HCT116 (cell line): ENCODE results near the gene TFF2. TPM values are rescaled to one million over a fixed set of nuclear protein-coding genes. Genes with fewer than 3 reads are reported as not detected.

Experiments
- ATAC-seq: fragments of 200-7000 bp; cut with Tn5 transposase; 2 replicates; pipeline ENCODE4 v1.9.1; 2020; ENCODE audit warnings: mild to moderate bottlenecking, moderate library complexity
- BruUV-seq: library from RNA; stranded (reverse); fragments of 400-500 nt; replicated peaks from 2 replicates; lab custom pipeline; 2021; lab: Mats Ljungman, UMichigan
- CTCF ChIA-PET: fragments of 300-600 bp; sonication (Branson Sonifier 250); formaldehyde crosslinking; loops from one replicate; lab custom pipeline; 2021; ENCODE audit warnings: antibody characterized with exemption; lab: Charles Lee
- POLR2A ChIA-PET: fragments of 300-600, 350-600 bp; sonication (Branson Sonifier 250); formaldehyde crosslinking; loops from one replicate; lab custom pipeline; 2021; ENCODE audit warnings: antibody characterized with exemption; lab: Charles Lee
- RAD21 ChIA-PET, 2 experiments: fragments of 300-600 bp; sonication (Branson Sonifier 250); formaldehyde crosslinking; loops; one replicate each; lab custom pipeline; 2023; ENCODE audit warnings: low total read pairs in 2 of 2; ENCODE audit not compliant: uncharacterized antibody in 2 of 2, unreplicated experiment in 2 of 2, low non-redundant PET in 1 of 2; lab: Charles Lee
- DNase-seq: peaks from one replicate; pipeline ENCODE4 v3.0.0-alpha.2; 2010; ENCODE audit warnings: low read depth, low spot score
- H2AFZ ChIP-seq: fragments of 200-600 bp; shearing (Covaris generic), sonication (generic); 2 replicates; pipeline ENCODE4 v1.6.1; 2017; ENCODE audit warnings: low read depth, mixed run types, mixed read lengths, antibody characterized with exemption, low read length; ENCODE audit not compliant: poor library complexity, severe bottlenecking
- H3K27ac ChIP-seq: 2 replicates; pipeline ENCODE4 v1.5.1; 2012; ENCODE audit warnings: low read depth, low read length
- H3K27me3 ChIP-seq: fragments of 200-600 bp; sonication (generic); 2 replicates; pipeline ENCODE4 v1.6.1; 2016; ENCODE audit warnings: mixed run types, low read length, mixed read lengths; ENCODE audit not compliant: insufficient read depth
- H3K36me3 ChIP-seq, 2 experiments: fragments of 200-500 bp in 1 of 2; fragments of 200-600 bp in 1 of 2; sonication (Bioruptor generic) in 1 of 2; sonication (generic) in 1 of 2; 2 replicates each; pipeline versions ENCODE4 v1.5.1 to v1.6.1; 2014 to 2016; ENCODE audit warnings: low read length in 2 of 2, inconsistent platforms in 1 of 2, mixed read lengths in 1 of 2, mixed run types in 1 of 2; ENCODE audit not compliant: insufficient read depth in 2 of 2, control insufficient read depth in 1 of 2
- H3K4me1 ChIP-seq, 2 experiments: fragments of 200-600 bp in 1 of 2; sonication (generic) in 1 of 2; 2 replicates each; pipeline versions ENCODE4 v1.5.1 to v1.6.1; 2012 to 2017; ENCODE audit warnings: low read length in 2 of 2, inconsistent platforms in 1 of 2, mild to moderate bottlenecking in 1 of 2, mixed read lengths in 1 of 2, mixed run types in 1 of 2, moderate library complexity in 1 of 2; ENCODE audit not compliant: insufficient read depth in 2 of 2, control insufficient read depth in 1 of 2
- H3K4me2 ChIP-seq: fragments of 200-600 bp; sonication (generic); 2 replicates; pipeline ENCODE4 v1.6.1; 2017; ENCODE audit warnings: mixed run types, low read length, mixed read lengths
- H3K4me3 ChIP-seq, 2 experiments: fragments of 200-600 bp in 1 of 2; sonication (generic) in 1 of 2; replicated peaks in 1 of 2; 2 replicates each; pipeline ENCODE4 v1.5.1; 2011 to 2016; ENCODE audit warnings: low read length in 2 of 2, control low read depth in 1 of 2, low read depth in 1 of 2, mild to moderate bottlenecking in 1 of 2, mixed read lengths in 1 of 2, mixed run types in 1 of 2
- H3K79me2 ChIP-seq: fragments of 200-600 bp; sonication (generic); 2 replicates; pipeline ENCODE4 v1.6.1; 2017; ENCODE audit warnings: mild to moderate bottlenecking, mixed run types, low read length, moderate library complexity, mixed read lengths; ENCODE audit not compliant: insufficient read depth
- H3K9ac ChIP-seq: fragments of 200-600 bp; sonication (generic); 2 replicates; pipeline ENCODE4 v1.6.1; 2016; ENCODE audit warnings: low read length, mixed read lengths
- H3K9me2 ChIP-seq: fragments of 200-600 bp; sonication (generic), shearing (Covaris generic); 2 replicates; pipeline ENCODE4 v1.6.1; 2017; ENCODE audit warnings: mixed run types, mild to moderate bottlenecking, moderate library complexity; ENCODE audit not compliant: insufficient read depth
- H3K9me3 ChIP-seq, 2 experiments: fragments of 200-500 bp in 1 of 2; fragments of 200-600 bp in 1 of 2; sonication (Bioruptor generic) in 1 of 2; sonication (generic) in 1 of 2; 2 replicates each; pipeline ENCODE4 v1.6.1; 2014 to 2017; ENCODE audit warnings: low read length in 2 of 2, mixed read lengths in 2 of 2, inconsistent platforms in 1 of 2, low read depth in 1 of 2, mild to moderate bottlenecking in 1 of 2, mixed run types in 1 of 2, moderate library complexity in 1 of 2; ENCODE audit not compliant: control insufficient read depth in 1 of 2, insufficient read depth in 1 of 2
- H4K20me1 ChIP-seq: fragments of 200-600 bp; sonication (generic), shearing (Covaris generic); 2 replicates; pipeline ENCODE4 v1.6.1; 2017; ENCODE audit warnings: mixed run types, mild to moderate bottlenecking, moderate library complexity; ENCODE audit not compliant: insufficient read depth
- ATF3 ChIP-seq: IDR thresholded peaks from 2 replicates; pipeline ENCODE4 v1.6.1; 2012
- CTCF ChIP-seq, 3 experiments: fragments of 200-600 bp in 1 of 3; sonication (generic) in 1 of 3; IDR thresholded peaks in 2 of 3; conservative IDR thresholded peaks in 1 of 3; 2 replicates each; pipeline ENCODE4 v1.5.1; 2012 to 2017; ENCODE audit warnings: low read depth in 2 of 3, low read length in 2 of 3, antibody characterized with exemption in 1 of 3, borderline replicate concordance in 1 of 3, control low read depth in 1 of 3, mild to moderate bottlenecking in 1 of 3, mixed read lengths in 1 of 3, mixed run types in 1 of 3, moderate library complexity in 1 of 3; ENCODE audit not compliant: insufficient read depth in 1 of 3
- EGR1 ChIP-seq: IDR thresholded peaks from 2 replicates; pipeline ENCODE4 v1.6.1; 2012; ENCODE audit warnings: low read depth
- ELF1 ChIP-seq: IDR thresholded peaks from 2 replicates; pipeline ENCODE4 v1.6.1; 2012; ENCODE audit warnings: low read depth, borderline replicate concordance
- EZH2 ChIP-seq: fragments of 200-600 bp; sonication (generic); IDR thresholded peaks from 2 replicates; pipeline ENCODE4 v1.6.1; 2017; ENCODE audit warnings: antibody characterized with exemption, mixed run types
- EZH2phosphoT487 ChIP-seq: fragments of 200-600 bp; IDR thresholded peaks from 2 replicates; pipeline ENCODE4 v1.6.1; 2018; ENCODE audit warnings: antibody characterized with exemption, borderline replicate concordance
- FOSL1 ChIP-seq: IDR thresholded peaks from 2 replicates; pipeline ENCODE4 v1.6.1; 2012; ENCODE audit warnings: low read depth
- POLR2A ChIP-seq: IDR thresholded peaks from 2 replicates; pipeline ENCODE4 v1.7.0; 2011; ENCODE audit warnings: borderline replicate concordance; ENCODE audit not compliant: insufficient read depth, insufficient read length; ENCODE audit errors: extremely low read depth
- SRF ChIP-seq: IDR thresholded peaks from 2 replicates; pipeline ENCODE4 v1.6.1; 2012; ENCODE audit warnings: low read depth
- TCF7L2 ChIP-seq: IDR thresholded peaks from 2 replicates; pipeline ENCODE4 v1.7.0; 2011; ENCODE audit warnings: borderline replicate concordance, inconsistent platforms; ENCODE audit not compliant: insufficient read depth, insufficient read length; ENCODE audit errors: extremely low read depth
- YY1 ChIP-seq: IDR thresholded peaks from 2 replicates; pipeline ENCODE4 v1.6.1; 2011; ENCODE audit warnings: low read length, low read depth, moderate library complexity, mild to moderate bottlenecking; ENCODE audit not compliant: insufficient replicate concordance; ENCODE audit errors: extremely low read depth
- ZFX ChIP-seq: fragments of 450-650 bp; IDR thresholded peaks from 2 replicates; pipeline ENCODE4 v1.6.1; 2017
- ZNF274 ChIP-seq: fragments of 200-500 bp; sonication (Bioruptor generic); IDR thresholded peaks from 2 replicates; pipeline ENCODE4 v1.6.1; 2014; ENCODE audit warnings: mild to moderate bottlenecking, low read depth, low read length, inconsistent platforms
- intact Hi-C: fragments of 100-400 bp; cut with micrococcal nuclease; formaldehyde crosslinking; loops from 2 replicates; pipeline ENCODE4 v1.10.0; 2022
- total RNA-seq: library from RNA; stranded (reverse); gene quantifications from one replicate; pipeline ENCODE4 v1.2.1, GENCODE V29; 2021; ENCODE audit not compliant: unreplicated experiment
- TF ChIP-seq, protein P1 (sequence below): IDR thresholded peaks from 2 replicates; pipeline ENCODE4 v1.6.1; 2012; ENCODE audit warnings: low read depth
- TF ChIP-seq, protein P2 (sequence below): IDR thresholded peaks from 2 replicates; pipeline ENCODE4 v1.6.1; 2011; ENCODE audit warnings: mild to moderate bottlenecking, low read length, moderate library complexity; ENCODE audit not compliant: insufficient replicate concordance; ENCODE audit errors: extremely low read depth

The TFF2 gene
- total RNA-seq, 1 experiment from 2014 or later, result not detected

GRCh38 chr21:42396799-42397745 lies 46.3 kb upstream of the TFF2 start:
- no TSS peak for BruUV-seq
- H3K27ac ChIP-seq, result no peak overlapping the region
- RAD21 ChIA-PET, result no interaction called here

More at GRCh38 chr21:42396799-42397745, 46.3 kb upstream of the TFF2 start:
- Histone ChIP-seq H2AFZ (no peak overlapping the region), H3K9ac (no peak overlapping the region), H3K36me3 (no peaks in the 10 kb centered on the region), H3K4me2 (no peak overlapping the region)
- CTCF ChIA-PET, result no interaction called here
- POLR2A ChIA-PET, result no interaction called here
- TF ChIP-seq, protein P1, sequence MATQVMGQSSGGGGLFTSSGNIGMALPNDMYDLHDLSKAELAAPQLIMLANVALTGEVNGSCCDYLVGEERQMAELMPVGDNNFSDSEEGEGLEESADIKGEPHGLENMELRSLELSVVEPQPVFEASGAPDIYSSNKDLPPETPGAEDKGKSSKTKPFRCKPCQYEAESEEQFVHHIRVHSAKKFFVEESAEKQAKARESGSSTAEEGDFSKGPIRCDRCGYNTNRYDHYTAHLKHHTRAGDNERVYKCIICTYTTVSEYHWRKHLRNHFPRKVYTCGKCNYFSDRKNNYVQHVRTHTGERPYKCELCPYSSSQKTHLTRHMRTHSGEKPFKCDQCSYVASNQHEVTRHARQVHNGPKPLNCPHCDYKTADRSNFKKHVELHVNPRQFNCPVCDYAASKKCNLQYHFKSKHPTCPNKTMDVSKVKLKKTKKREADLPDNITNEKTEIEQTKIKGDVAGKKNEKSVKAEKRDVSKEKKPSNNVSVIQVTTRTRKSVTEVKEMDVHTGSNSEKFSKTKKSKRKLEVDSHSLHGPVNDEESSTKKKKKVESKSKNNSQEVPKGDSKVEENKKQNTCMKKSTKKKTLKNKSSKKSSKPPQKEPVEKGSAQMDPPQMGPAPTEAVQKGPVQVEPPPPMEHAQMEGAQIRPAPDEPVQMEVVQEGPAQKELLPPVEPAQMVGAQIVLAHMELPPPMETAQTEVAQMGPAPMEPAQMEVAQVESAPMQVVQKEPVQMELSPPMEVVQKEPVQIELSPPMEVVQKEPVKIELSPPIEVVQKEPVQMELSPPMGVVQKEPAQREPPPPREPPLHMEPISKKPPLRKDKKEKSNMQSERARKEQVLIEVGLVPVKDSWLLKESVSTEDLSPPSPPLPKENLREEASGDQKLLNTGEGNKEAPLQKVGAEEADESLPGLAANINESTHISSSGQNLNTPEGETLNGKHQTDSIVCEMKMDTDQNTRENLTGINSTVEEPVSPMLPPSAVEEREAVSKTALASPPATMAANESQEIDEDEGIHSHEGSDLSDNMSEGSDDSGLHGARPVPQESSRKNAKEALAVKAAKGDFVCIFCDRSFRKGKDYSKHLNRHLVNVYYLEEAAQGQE, result no peak
- TF ChIP-seq EZH2phosphoT487 (no peak), TCF7L2 (no peak), YY1 (no peak), EGR1 (no peak), ATF3 (no peak), ZNF274 (no peak), FOSL1 (no peak), POLR2A (no peak), ELF1 (no peak), EZH2 (no peak), CTCF (IDR thresholded peaks at IDR 0.05 in 2 of 3, conservative IDR thresholded peaks at IDR 0.05 in 1 of 3; ENCODE audit: borderline replicate concordance in 1 of 3, insufficient read depth in 1 of 3, low read depth in 2 of 3, low read length in 2 of 3) (no peak), SRF (no peak), ZFX (no peak)
- TF ChIP-seq, protein P2, sequence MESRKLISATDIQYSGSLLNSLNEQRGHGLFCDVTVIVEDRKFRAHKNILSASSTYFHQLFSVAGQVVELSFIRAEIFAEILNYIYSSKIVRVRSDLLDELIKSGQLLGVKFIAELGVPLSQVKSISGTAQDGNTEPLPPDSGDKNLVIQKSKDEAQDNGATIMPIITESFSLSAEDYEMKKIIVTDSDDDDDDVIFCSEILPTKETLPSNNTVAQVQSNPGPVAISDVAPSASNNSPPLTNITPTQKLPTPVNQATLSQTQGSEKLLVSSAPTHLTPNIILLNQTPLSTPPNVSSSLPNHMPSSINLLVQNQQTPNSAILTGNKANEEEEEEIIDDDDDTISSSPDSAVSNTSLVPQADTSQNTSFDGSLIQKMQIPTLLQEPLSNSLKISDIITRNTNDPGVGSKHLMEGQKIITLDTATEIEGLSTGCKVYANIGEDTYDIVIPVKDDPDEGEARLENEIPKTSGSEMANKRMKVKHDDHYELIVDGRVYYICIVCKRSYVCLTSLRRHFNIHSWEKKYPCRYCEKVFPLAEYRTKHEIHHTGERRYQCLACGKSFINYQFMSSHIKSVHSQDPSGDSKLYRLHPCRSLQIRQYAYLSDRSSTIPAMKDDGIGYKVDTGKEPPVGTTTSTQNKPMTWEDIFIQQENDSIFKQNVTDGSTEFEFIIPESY, result no peak
- TF ChIP-seq, all 23 proteins: peak for 0
- intact Hi-C loops, result no loop called here
- Histone ChIP-seq H3K4me3 (no peak overlapping the region), H3K4me1 (no peaks in the 10 kb centered on the region), H3K9me3 (no peaks in the 10 kb centered on the region), H3K27me3 (no peaks in the 10 kb centered on the region), H3K79me2 (no peaks in the 10 kb centered on the region), H3K9me2 (no peaks in the 10 kb centered on the region), H4K20me1 (no peaks in the 10 kb centered on the region)
- DNase-seq (no peak), ATAC-seq (no peak)
